GM12878 (cell line): ENCODE results near the gene GALNT17. TPM values are rescaled to one million over a fixed set of nuclear protein-coding genes. Genes with fewer than 3 reads are reported as not detected.

Experiments
- ATAC-seq: fragments of 200-7000 bp; cut with Tn5 transposase; 3 replicates; pipeline ENCODE4 v1.9.1; 2020; ENCODE audit warnings: mild to moderate bottlenecking, moderate library complexity
- BruUV-seq: library from RNA; stranded (reverse); fragments of 400-500 nt; replicated peaks from 2 replicates; lab custom pipeline; 2021; lab: Mats Ljungman, UMichigan
- CTCF ChIA-PET: fragments of 300-600 bp; sonication (Branson Sonifier 250); formaldehyde crosslinking; extraction: SDS; loops from one replicate; lab custom pipeline; 2021; ENCODE audit warnings: inconsistent platforms; lab: Yijun Ruan, JAX
- POLR2A ChIA-PET: fragments of 350-600 bp; formaldehyde crosslinking; extraction: SDS; loops from one replicate; lab custom pipeline; 2021; ENCODE audit warnings: inconsistent platforms; lab: Charles Lee
- RAD21 ChIA-PET: fragments of 300-600 bp; sonication (Branson Sonifier 250); formaldehyde crosslinking; loops from one replicate; lab custom pipeline; 2023; ENCODE audit warnings: antibody characterized with exemption; ENCODE audit not compliant: unreplicated experiment; lab: Charles Lee
- SMC1A ChIA-PET: fragments of 300-600 bp; sonication (Branson Sonifier 250); formaldehyde crosslinking; loops from one replicate; lab custom pipeline; 2023; ENCODE audit not compliant: unreplicated experiment, uncharacterized antibody; lab: Charles Lee
- DNase-seq: peaks from one replicate; pipeline ENCODE4 v3.0.0-alpha.2; 2011; ENCODE audit warnings: low read depth, low spot score
- FAIRE-seq: peaks from 3 replicates; lab custom pipeline; 2011; peaks lifted over from hg19 to GRCh38; lab: Jason Lieb, UNC
- H2AFZ ChIP-seq: 2 replicates; pipeline ENCODE4 v1.6.0; 2011; ENCODE audit warnings: low read depth, low read length, control low read depth; ENCODE audit not compliant: control insufficient read depth
- H3K27ac ChIP-seq: 2 replicates; pipeline ENCODE4 v1.5.1; 2011; ENCODE audit warnings: control low read depth; ENCODE audit not compliant: control insufficient read depth, insufficient read depth
- H3K27me3 ChIP-seq, 2 experiments: replicated peaks in 1 of 2; 2 replicates each; pipeline versions ENCODE4 v1.6.0 to v1.6.1; 2011; ENCODE audit warnings: low read length in 1 of 2; ENCODE audit not compliant: control insufficient read depth in 2 of 2, insufficient read depth in 2 of 2
- H3K36me3 ChIP-seq, 2 experiments: 2 replicates each; pipeline ENCODE4 v1.5.1; 2011; ENCODE audit warnings: low read length in 1 of 2; ENCODE audit not compliant: control insufficient read depth in 2 of 2, insufficient read depth in 2 of 2
- H3K4me1 ChIP-seq: 2 replicates; pipeline ENCODE4 v1.6.1; 2011; ENCODE audit warnings: mild to moderate bottlenecking, low read length, moderate library complexity, mixed read lengths; ENCODE audit not compliant: control insufficient read depth, insufficient read depth
- H3K4me2 ChIP-seq: 2 replicates; pipeline ENCODE4 v1.6.0; 2011; ENCODE audit warnings: control low read depth; ENCODE audit not compliant: control insufficient read depth, insufficient read depth
- H3K4me3 ChIP-seq: fragments of 200-600 bp; sonication (generic); 2 replicates; pipeline ENCODE4 v1.5.1; 2016
- H3K79me2 ChIP-seq: 2 replicates; pipeline ENCODE4 v1.6.0; 2011; ENCODE audit warnings: low read length; ENCODE audit not compliant: control insufficient read depth, insufficient read depth
- H3K9ac ChIP-seq: 2 replicates; pipeline ENCODE4 v1.8.0; 2011; ENCODE audit warnings: low read length, control low read depth, mixed read lengths; ENCODE audit not compliant: control insufficient read depth, insufficient read depth
- H3K9me3 ChIP-seq: replicated peaks from 3 replicates; pipeline ENCODE4 v1.5.1; 2011; ENCODE audit warnings: mild to moderate bottlenecking, low read length; ENCODE audit not compliant: control insufficient read depth, insufficient read depth
- H4K20me1 ChIP-seq: 2 replicates; pipeline ENCODE4 v1.6.0; 2011; ENCODE audit not compliant: control insufficient read depth, insufficient read depth
- CBX3 ChIP-seq: fragments of 200-600 bp; sonication (generic); IDR thresholded peaks from 2 replicates; pipeline ENCODE4 v1.6.1; 2016; ENCODE audit warnings: low read depth, borderline replicate concordance
- CHD2 ChIP-seq: IDR thresholded peaks from 2 replicates; pipeline ENCODE4 v1.6.1; 2011; ENCODE audit warnings: low read depth, low read length, improper control_type of control experiment, borderline replicate concordance
- CREB1 ChIP-seq: IDR thresholded peaks from 2 replicates; pipeline ENCODE4 v1.6.1; 2012; ENCODE audit warnings: low read depth, mild to moderate bottlenecking, inconsistent platforms
- GABPA ChIP-seq: IDR thresholded peaks from 2 replicates; pipeline ENCODE4 v1.6.1; 2014; ENCODE audit warnings: antibody characterized with exemption, low read depth, mild to moderate bottlenecking, inconsistent platforms
- MAX ChIP-seq: IDR thresholded peaks from 2 replicates; pipeline ENCODE4 v1.6.1; 2012; ENCODE audit warnings: low read depth, low read length, improper control_type of control experiment
- NFIC ChIP-seq: IDR thresholded peaks from 2 replicates; pipeline ENCODE4 v1.6.1; 2012; ENCODE audit warnings: low read depth, mild to moderate bottlenecking, inconsistent platforms, low read length, moderate library complexity
- SIX5 ChIP-seq: IDR thresholded peaks from 2 replicates; pipeline ENCODE4 v1.6.1; 2011; ENCODE audit warnings: mild to moderate bottlenecking, low read depth, low read length, moderate library complexity; ENCODE audit not compliant: severe bottlenecking
- ZNF24 ChIP-seq: fragments of 450-650 bp; IDR thresholded peaks from 2 replicates; pipeline ENCODE4 v1.6.1; 2017; ENCODE audit warnings: antibody characterized with exemption, mild to moderate bottlenecking
- ZSCAN29 ChIP-seq: fragments of 450-650 bp; IDR thresholded peaks from 2 replicates; pipeline ENCODE4 v1.6.1; 2017; ENCODE audit warnings: mild to moderate bottlenecking, moderate library complexity
- WGBS: methylation state at CpG from one replicate; pipeline ENCODE4 v1.1.6; 2016; ENCODE audit warnings: low lambda C conversion rate; ENCODE audit not compliant: insufficient replicate concordance, insufficient coverage; ENCODE audit errors: missing lambda C conversion rate; 5-methylcytosine and 5-hydroxymethylcytosine counted together
- in situ Hi-C: fragments of 300-500 bp; cut with MboI; formaldehyde crosslinking; loops from 9 replicates; pipeline ENCODE4 v1.14.3; 2018; ENCODE audit warnings: mixed read lengths
- intact Hi-C: fragments of 100-400 bp; cut with micrococcal nuclease; formaldehyde crosslinking; loops from one replicate; pipeline ENCODE4 v1.14.2; 2022; ENCODE audit not compliant: unreplicated experiment
- polyA plus RNA-seq, 11 experiments: library from polyadenylated mRNA; depleted of rRNA in 4 of 11; unstranded in 6 of 11; stranded (reverse) in 5 of 11; fragments of >200 nt; fragmentation: Nextera tagmentation in 4 of 11; fragmentation: Illumina TruSeq in 1 of 11; extraction: Ambion mirVana in 4 of 11; extraction: Trizol in 1 of 11; gene quantifications; 1 replicate in 1 of 11; 2 replicates in 10 of 11; pipeline versions ENCODE4 v1.2.1 to v1.2.3, GENCODE V29; 2011 to 2016; ENCODE audit warnings: inconsistent platforms in 2 of 11, missing spikeins in 2 of 11, low read depth in 1 of 11
- total RNA-seq, 4 experiments: library from RNA; depleted of rRNA in 3 of 4; stranded (reverse); fragments of >200 nt in 3 of 4; fragmentation: Illumina TruSeq in 1 of 4; extraction: Trizol in 1 of 4; gene quantifications; 2 replicates each; pipeline versions ENCODE4 v1.2.1 to v1.2.3, GENCODE V29; 2013 to 2021

Gene GALNT17
- total and polyA plus RNA-seq, 10 of the 15 experiments (the other 5 are each of a cell fraction or from before 2014, with no cell fraction given) = 0.12 to 0.15 TPM; not detected in 8

- Histone ChIP-seq H3K27ac (no peak overlapping the region), H3K79me2 (no peaks in the 10 kb centered on the region), H3K4me1 (no peaks in the 10 kb centered on the region), H3K9me3 (no peaks in the 10 kb centered on the region; the same call in 2 of the 3 replicates), H3K36me3 (no peaks in the 10 kb centered on the region), H2AFZ (no peak overlapping the region), H3K4me3 (no peak overlapping the region), H4K20me1 (no peaks in the 10 kb centered on the region), H3K4me2 (no peak overlapping the region), H3K27me3 (no peaks in the 10 kb centered on the region)
- intact Hi-C loops = no loop called here
- no peak for ATAC-seq
- in situ Hi-C loops = no loop called here
- DNase-seq = no peak
- CTCF ChIA-PET = interaction anchor here (0.6 kb wide), 1 partner anchor 21 kb away, joined by 3 read pairs; no protein-coding TSS in a partner anchor
- SMC1A ChIA-PET = no interaction called here
- no peak for FAIRE-seq
- POLR2A ChIA-PET = no interaction called here
- no CpG with 5 or more reads among the region's 1 CpG for WGBS
- no TSS peak for BruUV-seq
- TF ChIP-seq SIX5 = no peak
- TF ChIP-seq CREB1 = no peak
- no peak for TF ChIP-seq CHD2
- TF ChIP-seq MAX = no peak
- TF ChIP-seq NFIC = no peak
- TF ChIP-seq CBX3 = no peak
- no peak for TF ChIP-seq ZNF24
- TF ChIP-seq ZSCAN29 = no peak
- TF ChIP-seq, all 136 proteins: peak for 0
- H3K9ac ChIP-seq = no peak overlapping the region
- RAD21 ChIA-PET = no interaction called here
Observed at GRCh38 chr7:71221049-71221448, 89.1 kb downstream of the GALNT17 start.

GRCh38 chr7:71221549-71221948 lies 89.6 kb downstream of the GALNT17 start:
- Histone ChIP-seq H3K79me2 (no peaks in the 10 kb centered on the region), H3K9ac (no peak overlapping the region), H2AFZ (no peak overlapping the region), H3K4me1 (no peaks in the 10 kb centered on the region), H3K4me2 (no peak overlapping the region), H3K27me3 (no peaks in the 10 kb centered on the region), H3K36me3 (no peaks in the 10 kb centered on the region), H3K9me3 (no peaks in the 10 kb centered on the region; the same call in 2 of the 3 replicates), H4K20me1 (no peaks in the 10 kb centered on the region), H3K4me3 (no peak overlapping the region), H3K27ac (no peak overlapping the region)
- FAIRE-seq (no peak), DNase-seq (no peak), ATAC-seq (no peak)
- BruUV-seq = no TSS peak
- POLR2A ChIA-PET = no interaction called here
- in situ Hi-C loops (no loop called here), intact Hi-C loops (no loop called here)
- SMC1A ChIA-PET = no interaction called here
- 22% methylated on average over 2 of the region's 3 CpGs for WGBS
- RAD21 ChIA-PET = no interaction called here
- TF ChIP-seq GABPA = no peak
- CTCF ChIA-PET = interaction anchor here (0.6 kb wide), 1 partner anchor 21 kb away, joined by 3 read pairs; no protein-coding TSS in a partner anchor
